HEK293T (cell line): ENCODE results near the gene KDM4C.

Source experiments
- ARNT ChIP-seq: fragments of 450-650 bp; IDR thresholded peaks from 2 replicates; pipeline ENCODE4 v1.6.1; 2017; ENCODE audit warnings: mild to moderate bottlenecking
- BHLHE40 ChIP-seq: fragments of 450-650 bp; IDR thresholded peaks from 2 replicates; pipeline ENCODE4 v1.6.1; 2016; ENCODE audit warnings: mild to moderate bottlenecking, moderate library complexity, borderline replicate concordance
- ELF4 ChIP-seq: fragments of 450-650 bp; IDR thresholded peaks from 2 replicates; pipeline ENCODE4 v1.6.1; 2017; ENCODE audit warnings: antibody characterized with exemption
- FOXA1 ChIP-seq: fragments of 450-650 bp; IDR thresholded peaks from 2 replicates; pipeline ENCODE4 v1.6.1; 2016; ENCODE audit warnings: mild to moderate bottlenecking
- FOXK2 ChIP-seq: fragments of 450-650 bp; IDR thresholded peaks from 2 replicates; pipeline ENCODE4 v1.6.1; 2016; ENCODE audit warnings: mild to moderate bottlenecking
- FOXM1 ChIP-seq: fragments of 450-650 bp; IDR thresholded peaks from 2 replicates; pipeline ENCODE4 v1.6.1; 2017; ENCODE audit warnings: mild to moderate bottlenecking, borderline replicate concordance
- HDGF ChIP-seq: fragments of 450-650 bp; IDR thresholded peaks from 2 replicates; pipeline ENCODE4 v1.6.1; 2017; ENCODE audit warnings: antibody characterized with exemption, borderline replicate concordance
- L3MBTL2 ChIP-seq: fragments of 450-650 bp; conservative IDR thresholded peaks from 2 replicates; pipeline ENCODE4 v1.6.1; 2016; ENCODE audit warnings: mild to moderate bottlenecking
- NFRKB ChIP-seq: fragments of 450-650 bp; IDR thresholded peaks from 2 replicates; pipeline ENCODE4 v1.6.1; 2016; ENCODE audit warnings: mild to moderate bottlenecking, moderate library complexity
- PKNOX1 ChIP-seq: fragments of 450-650 bp; IDR thresholded peaks from 2 replicates; pipeline ENCODE4 v1.6.1; 2016
- SP1 ChIP-seq: fragments of 450-650 bp; IDR thresholded peaks from 2 replicates; pipeline ENCODE4 v1.6.1; 2017
- SUZ12 ChIP-seq: fragments of 450-650 bp; IDR thresholded peaks from 2 replicates; pipeline ENCODE4 v1.6.1; 2016; ENCODE audit warnings: mild to moderate bottlenecking
- TARDBP ChIP-seq: fragments of 450-650 bp; IDR thresholded peaks from 2 replicates; pipeline ENCODE4 v1.6.1; 2016
- ZNF384 ChIP-seq: fragments of 450-650 bp; IDR thresholded peaks from 2 replicates; pipeline ENCODE4 v1.6.1; 2016

DNA sequence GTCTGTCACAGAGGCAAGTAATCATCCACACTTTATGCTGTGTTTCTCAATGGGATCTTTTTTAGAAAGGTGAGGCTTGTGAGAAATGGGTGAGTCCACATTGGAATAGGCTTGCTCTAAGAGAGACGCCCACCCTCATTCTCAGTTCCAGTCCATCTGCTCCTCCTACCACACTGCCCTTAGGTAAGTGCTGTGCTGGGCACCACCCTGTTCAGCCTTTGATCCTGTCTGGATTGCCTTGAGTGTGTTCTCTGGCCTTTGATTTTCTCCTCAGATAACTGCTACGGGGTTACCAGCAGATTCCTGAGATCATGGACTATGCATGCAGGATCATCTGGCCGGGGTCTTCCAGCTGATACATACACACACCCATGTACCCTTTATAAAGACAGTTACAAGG lies 328.6 kb downstream of the KDM4C start:
- TF ChIP-seq BHLHE40 (no peak), TARDBP (no peak), SP1 (no peak), NFRKB (no peak), ELF4 (no peak), FOXA1 (no peak), ARNT (no peak), FOXM1 (no peak), SUZ12 (no peak), HDGF (no peak), L3MBTL2 (no peak), FOXK2 (no peak), PKNOX1 (no peak), ZNF384 (no peak)
